HCEC 1CT (cell line): ENCODE data around the gene GJB6.
"Not testable (repeated sequence)": the region's sequence is repeated elsewhere in the genome, so short reads cannot be mapped to it uniquely, and the experiment has no call there.

Experiments used
- DNase-seq: peaks from one replicate; pipeline ENCODE4 v3.0.0-alpha.2; 2017

GJB6 gene

DNA sequence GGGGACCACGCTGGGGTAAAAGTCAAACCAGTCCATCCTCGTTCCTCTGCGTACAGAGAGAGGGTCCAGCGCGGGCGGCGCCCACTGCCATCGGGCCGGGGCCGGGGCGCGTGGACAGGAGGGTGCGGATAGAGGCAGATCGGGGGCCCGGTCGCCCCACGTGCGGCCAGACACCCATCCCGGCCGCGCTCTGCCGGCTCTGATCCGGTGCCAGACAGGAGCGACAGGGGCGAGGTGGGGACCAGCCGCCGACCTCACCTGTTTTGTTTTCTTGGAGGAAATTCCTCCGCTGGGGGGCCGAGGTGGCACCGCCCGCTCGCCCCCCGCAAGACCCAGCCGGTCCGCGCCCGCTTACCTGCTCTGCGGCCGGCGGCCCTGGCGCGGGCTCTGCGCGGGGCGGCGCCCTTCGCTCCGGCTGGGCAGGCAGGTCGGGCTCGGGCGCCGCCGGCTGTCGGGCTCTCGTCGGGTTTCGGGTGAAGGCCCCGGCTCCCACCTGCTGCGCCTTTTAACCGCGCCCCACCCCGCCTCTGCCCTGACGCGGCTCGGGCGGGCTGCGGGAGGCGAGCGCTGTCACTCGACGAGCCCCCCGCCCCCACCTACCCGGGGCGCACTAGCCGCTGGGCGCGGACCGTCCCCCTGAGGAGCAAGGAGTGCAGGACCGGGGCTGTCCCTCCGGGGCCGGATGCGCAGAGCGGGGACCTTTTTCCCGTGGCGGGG is at the start of gene GJB6:
TSS of gene GJB6 (minus strand) at position 481 of the 717 bp plus-strand sequence. CDS start 8,839 bp downstream, outside the sequence.
- DNase-seq = no peak

DNA sequence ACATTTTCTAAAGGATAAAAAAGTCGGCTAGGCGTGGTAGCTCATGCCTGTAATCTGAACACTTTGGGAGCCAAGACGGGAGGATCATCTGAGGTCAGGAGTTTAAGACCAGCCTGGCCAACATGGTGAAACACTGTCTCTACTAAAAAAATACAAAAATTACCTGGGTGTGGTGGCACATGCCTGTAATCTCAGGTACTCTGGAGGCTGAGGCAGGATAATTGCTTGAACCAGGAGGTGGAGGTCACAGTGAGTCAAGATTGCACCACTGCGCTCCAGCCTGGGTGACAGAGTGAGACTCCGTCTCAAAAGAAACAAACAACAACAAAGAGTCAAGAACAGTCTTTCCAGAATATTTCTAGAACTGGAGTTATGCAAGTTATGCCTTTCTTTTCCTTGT is 44.8 kb upstream of the GJB6 start:
- not testable (repeated sequence) for DNase-seq

GRCh38 chr13:20274466-20274865 is 42.3 kb upstream of the GJB6 start:
- DNase-seq = no peak

DNA sequence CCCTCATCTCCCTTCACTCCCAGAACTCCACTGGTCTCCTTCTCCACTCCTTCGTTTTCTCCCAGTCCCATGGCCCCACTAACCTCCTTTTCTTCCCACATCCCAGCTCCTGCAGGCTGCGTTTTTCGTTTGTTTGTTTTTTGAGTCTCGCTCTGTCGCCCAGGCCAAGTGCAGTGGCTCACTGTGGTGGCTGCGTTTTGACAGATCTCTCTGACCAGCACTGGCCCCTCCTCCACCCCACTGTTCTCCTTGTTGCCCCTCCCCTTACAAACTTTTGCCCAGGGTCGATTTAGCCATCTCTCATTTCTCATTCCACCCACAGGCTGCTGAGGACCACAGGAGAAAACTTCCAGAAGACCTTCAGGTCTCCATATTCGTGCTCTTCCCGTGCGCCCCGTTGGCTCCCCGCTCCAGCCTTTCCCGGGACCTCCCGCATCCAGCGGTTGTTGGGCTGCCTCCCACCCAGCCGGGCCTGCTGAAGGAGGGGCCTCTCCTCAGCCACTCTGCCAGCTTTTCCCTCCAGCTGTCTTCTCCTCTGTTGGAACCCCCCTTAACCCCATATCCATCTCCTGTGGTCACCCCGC is 40.6 kb upstream of the GJB6 start:
- DNase-seq = no peak

DNA sequence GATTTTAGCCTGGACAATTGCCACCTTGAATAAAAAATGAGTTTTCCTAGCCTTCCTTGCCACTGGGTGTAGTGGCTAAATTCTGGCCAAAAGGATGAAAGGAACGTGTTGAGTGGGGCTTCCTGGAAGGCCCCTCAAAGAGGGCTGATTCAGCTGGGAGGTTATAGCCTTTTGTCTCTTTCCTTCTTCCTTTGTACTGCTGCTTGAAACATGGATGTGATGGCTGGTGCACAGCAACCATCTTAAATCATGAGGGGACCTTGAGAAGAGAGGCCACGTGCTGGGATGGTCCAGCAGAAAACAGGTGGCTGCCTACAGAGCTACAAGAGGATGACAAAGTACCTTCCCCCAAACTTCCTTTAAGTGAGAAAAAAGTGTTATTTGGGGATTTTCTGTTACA is 40.0 kb upstream of the GJB6 start:
- no peak for DNase-seq

- DNase-seq = no peak
Measured at GRCh38 chr13:20271441-20271840, 39.3 kb upstream of the GJB6 start.

DNA sequence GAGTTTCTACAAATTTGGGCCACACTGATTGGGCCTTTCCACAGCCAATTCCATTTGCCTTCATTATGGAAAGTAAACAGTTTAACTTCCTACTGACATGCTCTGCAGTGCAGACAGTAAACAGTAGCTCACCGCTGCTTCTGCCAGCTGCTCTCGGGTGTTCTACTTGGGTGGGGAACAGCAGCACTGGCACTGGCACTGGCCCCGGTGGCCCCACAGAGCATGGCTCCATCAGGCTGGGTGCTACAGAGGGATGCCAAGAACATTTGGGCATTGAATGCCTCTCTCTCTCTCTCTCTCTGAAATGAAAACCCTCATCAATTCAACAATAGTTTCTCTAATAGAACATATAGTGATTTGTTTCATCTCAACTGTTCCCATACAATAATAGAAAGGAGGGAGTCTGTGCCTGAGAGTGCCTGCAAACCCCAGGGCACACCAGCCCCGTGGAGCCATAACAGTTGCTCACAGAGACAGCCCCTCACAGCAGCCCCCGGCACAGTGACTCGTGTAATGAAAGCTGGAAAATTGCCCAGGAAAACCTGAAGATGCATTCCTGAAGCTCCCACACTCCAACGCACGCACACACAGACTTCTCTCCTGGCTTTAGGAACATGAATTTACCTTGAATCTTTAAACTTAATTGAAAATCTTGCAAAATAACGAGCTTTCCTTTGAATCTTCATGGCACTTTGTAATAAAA is 38.2 kb upstream of the GJB6 start:
- no peak for DNase-seq

DNA sequence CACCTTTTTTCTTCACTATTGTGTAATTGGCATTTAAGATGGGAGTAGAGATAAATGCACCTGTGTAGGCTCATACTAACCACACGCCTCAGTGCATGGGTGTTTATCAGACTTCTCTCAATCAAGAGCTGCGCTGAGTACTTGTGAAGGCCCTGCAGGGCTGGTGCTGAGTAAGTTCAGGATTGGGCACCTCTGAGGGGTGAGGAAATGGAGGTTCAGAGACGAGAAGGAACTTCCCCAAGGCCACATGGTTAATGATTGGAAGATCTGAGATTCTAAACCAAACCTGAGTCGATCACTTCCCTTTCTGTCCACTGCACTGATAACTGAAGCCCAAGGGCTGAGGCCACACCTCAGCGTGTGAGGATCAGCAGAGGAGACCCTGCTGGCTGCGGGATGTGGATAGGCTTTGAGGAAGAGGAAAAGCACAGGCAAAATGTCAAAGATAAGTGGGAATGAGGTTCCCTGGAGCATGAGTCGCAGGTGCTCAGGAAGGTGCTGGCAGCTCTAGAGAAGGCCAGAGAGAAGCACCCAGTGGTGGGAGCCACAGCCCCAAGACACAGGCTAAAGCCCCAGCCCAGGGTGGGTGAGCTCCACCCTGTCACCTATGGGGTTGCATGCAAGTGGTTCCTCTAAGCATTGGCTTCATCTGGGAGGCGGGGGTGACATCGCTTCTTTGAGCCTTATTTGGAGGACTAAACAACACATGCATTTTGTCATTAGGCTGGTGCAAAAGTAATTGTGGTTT is 32.3 kb upstream of the GJB6 start:
- DNase-seq = no peak

- DNase-seq = no peak
Measured at GRCh38 chr13:20263393-20264044, 31.4 kb upstream of the GJB6 start.

DNA sequence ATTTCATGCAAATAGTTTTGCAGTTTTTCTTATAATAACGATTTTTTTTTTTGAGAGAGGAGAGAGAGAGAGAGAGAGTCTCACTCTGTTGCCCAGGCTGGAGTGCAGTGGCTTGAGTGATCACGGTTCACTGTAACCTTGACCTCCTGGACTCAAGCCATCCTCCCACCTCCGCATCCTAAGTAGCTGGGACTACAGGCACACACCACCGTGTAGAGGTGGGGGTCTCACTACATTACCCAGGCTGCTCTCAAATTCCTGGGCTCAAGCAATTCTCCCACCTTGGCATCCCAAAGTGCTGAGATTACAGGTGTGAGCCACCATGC is 26.8 kb upstream of the GJB6 start:
- no peak for DNase-seq

DNA sequence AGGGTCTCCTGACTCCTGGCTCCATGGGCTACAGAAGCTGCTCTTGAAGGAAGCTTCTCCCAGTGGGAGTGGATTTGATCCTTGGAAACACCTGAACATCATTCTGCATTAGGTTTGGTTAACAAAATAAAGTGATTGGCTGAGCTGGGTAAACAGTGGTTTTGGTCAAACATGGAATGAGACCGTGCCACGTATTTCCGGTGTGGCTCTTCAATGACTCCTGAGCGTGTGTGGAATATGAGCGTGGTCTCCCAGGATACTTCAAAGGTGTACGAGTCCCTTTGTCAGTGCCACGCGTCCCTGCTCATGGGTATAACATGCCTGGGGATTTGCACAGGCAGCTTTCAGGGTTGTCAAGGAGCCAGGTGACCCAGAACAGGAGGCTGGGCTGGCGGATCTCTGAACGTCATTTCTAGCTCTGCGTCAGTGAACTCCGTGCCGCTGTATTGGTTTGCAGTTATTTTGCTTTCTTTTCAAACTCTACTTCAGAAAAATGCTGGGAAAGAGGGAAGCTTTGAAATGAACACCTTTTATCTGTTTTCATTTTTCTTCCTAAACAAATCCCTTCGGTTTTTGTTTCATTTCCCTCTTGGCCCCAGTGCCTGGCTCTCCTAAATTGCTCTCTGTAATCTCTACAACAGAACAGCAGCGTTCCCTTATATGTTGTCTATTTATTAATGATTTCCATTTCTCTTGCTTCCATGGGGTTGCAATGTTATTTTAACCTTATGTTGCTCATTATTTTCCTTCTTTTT is 26.3 kb upstream of the GJB6 start:
- no peak for DNase-seq

GRCh38 chr13:20254076-20254475 is 22.0 kb upstream of the GJB6 start:
- DNase-seq = no peak

GRCh38 chr13:20249913-20250312 is 17.8 kb upstream of the GJB6 start:
- no peak for DNase-seq

DNA sequence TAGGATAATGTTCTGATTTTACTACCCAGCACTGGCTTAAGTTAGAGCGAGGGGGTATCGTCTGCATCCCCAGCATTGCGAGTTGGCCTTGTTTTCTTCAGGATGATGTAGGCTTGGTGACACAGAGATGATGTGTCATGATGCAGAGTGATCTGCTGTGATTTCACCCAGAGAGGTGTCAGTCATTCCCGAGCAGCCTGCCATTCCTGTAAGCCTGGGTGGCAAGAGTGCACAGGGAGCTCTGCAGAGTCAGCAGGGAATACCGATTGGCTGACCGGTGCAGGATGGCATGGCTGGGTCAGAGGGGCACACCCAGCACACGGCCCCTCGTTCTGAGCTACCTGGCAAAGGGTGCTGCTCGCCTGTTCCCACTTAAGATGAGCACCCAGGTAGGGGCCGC is 15.8 kb upstream of the GJB6 start:
- no peak for DNase-seq

DNA sequence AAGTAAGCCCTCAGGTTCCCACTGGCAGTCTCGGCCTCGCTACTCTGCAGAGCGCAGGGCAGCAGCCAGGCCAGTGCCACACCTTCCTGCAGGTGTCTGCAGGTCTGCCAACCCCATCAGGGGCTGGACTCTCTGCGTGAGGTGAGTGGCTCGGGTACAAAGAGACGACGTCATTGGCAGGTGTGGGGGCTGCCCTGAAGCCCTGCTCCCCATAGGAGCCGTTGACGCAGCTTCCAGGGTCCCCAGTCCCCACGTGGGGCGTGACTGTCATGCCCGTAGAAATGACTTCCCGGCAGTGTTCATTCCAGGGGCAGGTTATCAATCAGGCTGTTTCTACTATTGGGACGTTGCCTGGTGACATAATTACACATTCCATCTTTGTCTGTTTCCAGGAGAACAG is 15.3 kb upstream of the GJB6 start:
- DNase-seq = no peak

GRCh38 chr13:20241593-20241992 is 9.5 kb upstream of the GJB6 start:
- DNase-seq = no peak

DNA sequence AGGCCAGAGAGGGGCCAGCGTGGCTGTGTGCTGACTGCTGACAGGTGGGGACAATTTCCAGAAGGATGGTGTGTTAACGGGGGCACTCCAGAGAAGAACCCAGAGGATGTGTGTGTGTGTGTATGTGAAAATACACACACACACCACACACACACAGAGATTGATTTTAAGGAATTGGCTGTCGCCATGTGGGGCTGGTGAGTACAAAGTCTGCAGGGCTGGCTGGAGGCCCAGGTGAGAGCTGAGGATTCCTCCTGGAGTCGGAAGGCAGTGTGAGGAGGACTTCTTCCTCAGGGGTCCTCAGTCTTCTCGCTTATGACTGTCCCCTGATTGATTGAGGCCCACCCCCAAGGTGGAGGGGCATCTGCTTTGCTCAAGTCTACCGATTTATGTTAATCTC is 7.6 kb upstream of the GJB6 start:
- no peak for DNase-seq

- DNase-seq = no peak
Measured at GRCh38 chr13:20232556-20233277, 598 bp upstream of the GJB6 start.

GRCh38 chr13:20230913-20231838 is 943 bp downstream of the GJB6 start:
- no peak for DNase-seq

DNA sequence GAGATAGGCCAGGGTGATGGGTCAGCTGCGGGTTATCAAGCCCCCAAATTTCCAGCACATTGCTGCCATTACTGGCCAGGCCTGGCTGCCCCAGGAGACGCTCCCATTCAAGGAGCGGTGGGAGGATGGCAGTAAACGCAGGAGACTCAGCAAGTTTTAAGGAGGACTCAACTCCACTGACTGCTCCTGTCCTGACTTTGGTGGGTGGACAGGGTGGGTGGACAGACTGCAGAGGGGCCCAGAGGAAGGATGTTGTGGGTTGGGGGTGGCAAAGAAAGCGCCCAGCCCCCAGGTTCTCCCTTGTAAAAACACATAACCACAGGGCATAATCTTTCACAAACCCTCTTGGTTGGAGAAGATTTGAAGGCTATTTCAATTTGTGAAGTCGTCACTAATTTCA is 4.4 kb downstream of the GJB6 start:
- DNase-seq = no peak

DNA sequence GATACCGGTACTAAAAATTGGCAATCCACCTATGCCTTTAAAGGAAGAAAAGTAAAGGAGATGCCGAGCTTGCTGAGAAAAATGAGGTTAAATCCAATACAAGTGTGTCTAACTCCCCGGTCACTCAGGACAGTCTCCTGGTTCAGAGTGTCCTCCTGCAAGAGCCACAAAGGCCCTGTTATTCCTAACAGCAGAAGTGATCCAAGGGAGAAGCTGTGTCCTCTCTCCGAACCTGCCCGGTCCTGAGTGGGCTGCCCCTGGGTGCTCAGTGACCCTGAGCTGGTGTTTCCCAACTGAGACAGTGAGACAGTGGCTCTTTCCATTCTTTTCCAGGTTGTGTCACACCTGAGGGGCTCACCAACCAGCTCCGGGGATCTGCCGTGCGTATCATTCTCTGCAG is 4.8 kb downstream of the GJB6 start:
- no peak for DNase-seq
